Heart left ventricle (tissue), 16 donors: ENCODE data around the gene CTNND2. TPM values are rescaled to one million over a fixed set of nuclear protein-coding genes. Genes with fewer than 3 reads are reported as not detected.

Experiments
- ATAC-seq, 4 donors: fragments of 200-7000 bp; cut with Tn5 transposase; one replicate each; pipeline ENCODE4 v1.9.1; 2020 to 2022; ENCODE audit warnings: moderate library complexity in 4 of 4, mild to moderate bottlenecking in 3 of 4, moderate number of reproducible peaks in 1 of 4
- DNase-seq, 5 donors: peaks; one replicate each; pipeline ENCODE4 v3.0.0-alpha.2; 2020
- H3K27ac ChIP-seq, 12 donors: fragments of 200-600 bp; sonication (generic) in 4 of 12; one replicate each; pipeline versions ENCODE4 v1.5.0 to v1.8.0; 2016 to 2022; ENCODE audit warnings: mild to moderate bottlenecking in 2 of 12
- H3K27me3 ChIP-seq, 9 donors: fragments of 200-600 bp; sonication (generic) in 2 of 9; one replicate each; pipeline versions ENCODE4 v1.5.1 to v1.8.0; 2016 to 2022; ENCODE audit warnings: mild to moderate bottlenecking in 3 of 9
- H3K36me3 ChIP-seq, 9 donors: fragments of 200-600 bp; sonication (generic) in 2 of 9; one replicate each; pipeline versions ENCODE4 v1.5.0 to v1.8.0; 2018 to 2022; ENCODE audit warnings: mild to moderate bottlenecking in 2 of 9
- H3K4me1 ChIP-seq, 12 donors: fragments of 200-600 bp; sonication (generic) in 4 of 12; one replicate each; pipeline versions ENCODE4 v1.5.0 to v1.8.0; 2016 to 2022; ENCODE audit warnings: mild to moderate bottlenecking in 3 of 12
- H3K4me3 ChIP-seq, 12 donors: fragments of 200-600 bp; sonication (generic) in 4 of 12; one replicate each; pipeline versions ENCODE4 v1.5.0 to v1.8.0; 2017 to 2022; ENCODE audit warnings: mild to moderate bottlenecking in 9 of 12, moderate library complexity in 4 of 12
- H3K9me3 ChIP-seq, 12 donors: fragments of 200-600 bp; sonication (generic) in 4 of 12; one replicate each; pipeline versions ENCODE4 v1.5.0 to v1.8.0; 2016 to 2022; ENCODE audit warnings: mild to moderate bottlenecking in 1 of 12
- CTCF ChIP-seq, 12 donors: fragments of 200-600 bp; sonication (generic) in 4 of 12; IDR thresholded peaks; one replicate each; pipeline versions ENCODE4 v1.5.0 to v1.8.0; 2018 to 2022; ENCODE audit warnings: antibody characterized with exemption in 12 of 12, mild to moderate bottlenecking in 5 of 12
- POLR2A ChIP-seq, 2 donors: fragments of 450-650 bp; IDR thresholded peaks; one replicate each; pipeline ENCODE4 v1.6.1; 2017; ENCODE audit warnings: antibody characterized with exemption in 2 of 2, mild to moderate bottlenecking in 2 of 2, moderate library complexity in 2 of 2
- WGBS, 4 donors: extraction: QIAGEN DNeasy Blood & Tissue Kit in 2 of 4; methylation state at CpG; one replicate each; pipeline versions ENCODE4 v1.1.5 to v1.1.7; 2013 to 2018; 5-methylcytosine and 5-hydroxymethylcytosine counted together
- intact Hi-C, 10 donors: fragments of 100-400 bp; cut with DNase I; formaldehyde crosslinking; loops; one replicate each; pipeline versions ENCODE4 v1.11.1 to v1.14.2; 2022
- polyA plus RNA-seq, 2 donors: library from polyadenylated mRNA; stranded (reverse); fragments of 200-250 nt; gene quantifications; one replicate each; pipeline ENCODE4 v1.2.3, GENCODE V29; 2013
- total RNA-seq, 9 donors: library from RNA; depleted of rRNA in 2 of 9; stranded (reverse); fragments of >200 nt in 2 of 9; fragmentation: NEBNext Ultra II Directional in 3 of 9; extraction: Animal tissue kit (Norgen Biotek cat#: 25700) in 3 of 9; gene quantifications; one replicate each; pipeline versions ENCODE4 v1.1.0 to v1.2.4, GENCODE V29; 2016 to 2023
- donor health status: ischemic (EF 13 %, LVEDD 7.1; RV severe dilation, severe dysfunction).
- donor health status: healthy with polysubstance abuse.
- donor health status: DM: no; HTN: yes; CAD: no.
- donor health status: DM: no; HTN: no; CAD: no.
- donor health status: ischemic (EF 25% LVEDD 6.9; RV normal size, moderate dysfunction).
- donor health status: ischemic (EF 25% LVEDD 5.7; RV mildly dilated, moderate dysfunction).
- donor health status: healthy.
- donor health status: DM: yes; HTN: yes; CAD: no.
- donor health status: ischemic (EF 35%, LVEDD 5.7; RV mildly dilated, moderate dysfunction).
- donor health status: nonischemic (EF 11% LVEDD 7.7; RV severe dilation, severe dysfunction).
- donor health status: DM: yes; HTN: yes; CAD: no.
- donor health status: PGD.
- donor health status: ischemic (EF 29% LVEDD 5.4; RV normal size, mild dysfunction).
- donor health status: nonischemic (EF 23%, LVEDD 6.1; RV moderate dilation, normal function).

Gene CTNND2
- total and polyA plus RNA-seq, 11 donors: 4.0 to 36.8 (median 20.2) TPM

- no peaks in the 10 kb centered on the region for H3K36me3 ChIP-seq
- peaks cover 0 to 11% (median 0%) of the 10 kb centered on the region in 9 donors for H3K27me3 ChIP-seq
- no peak overlapping the region for H3K4me3 ChIP-seq
- TF ChIP-seq POLR2A (IDR thresholded peaks at IDR 0.05): no peak
- no peak for TF ChIP-seq CTCF (IDR thresholded peaks at IDR 0.05)
- H3K4me1 ChIP-seq: peaks cover 0 to 22% (median 3%) of the 10 kb centered on the region in 12 donors
- no peak for DNase-seq
- H3K27ac ChIP-seq: no peak overlapping the region
- ATAC-seq: no peak
- no peaks in the 10 kb centered on the region for H3K9me3 ChIP-seq
- 58 to 68% (median 63%) methylated on average over 10 of the region's 10 CpGs for WGBS, 4 donors
- intact Hi-C loops: loop anchor here in 4 of 10 donors (10.0 kb wide), 3 partner anchors 201 to 289 kb away; no protein-coding TSS in a partner anchor
These were observed 920.1 kb downstream of the CTNND2 start for GRCh38 chr5:10984021-10984715.

- WGBS, 4 donors: 77 to 86% (median 79%) methylated on average over 3 of the region's 3 CpGs
- no peak overlapping the region for H3K27ac ChIP-seq
- H3K36me3 ChIP-seq: no peaks in the 10 kb centered on the region
- H3K9me3 ChIP-seq: no peaks in the 10 kb centered on the region
- no peak for TF ChIP-seq POLR2A (IDR thresholded peaks at IDR 0.05)
- no peak for TF ChIP-seq CTCF (IDR thresholded peaks at IDR 0.05)
- H3K27me3 ChIP-seq: peaks cover 0 to 11% (median 0%) of the 10 kb centered on the region in 9 donors
- DNase-seq (no peak), ATAC-seq (no peak)
- H3K4me3 ChIP-seq: no peak overlapping the region
- intact Hi-C loops: loop anchor here in 4 of 10 donors (10.0 kb wide), 3 partner anchors 202 to 288 kb away; no protein-coding TSS in a partner anchor
- peaks cover 0 to 9% (median 0%) of the 10 kb centered on the region in 12 donors for H3K4me1 ChIP-seq
These were observed 921.6 kb downstream of the CTNND2 start for GRCh38 chr5:10982626-10983025.

GRCh38 chr5:10981932-10982331 is 922.3 kb downstream of the CTNND2 start:
- Histone ChIP-seq H3K4me3 (no peak overlapping the region), H3K27me3 (peaks cover 0 to 8% (median 0%) of the 10 kb centered on the region in 9 donors), H3K9me3 (no peaks in the 10 kb centered on the region), H3K4me1 (peaks cover 0 to 5% (median 0%) of the 10 kb centered on the region in 12 donors), H3K36me3 (no peaks in the 10 kb centered on the region), H3K27ac (no peak overlapping the region)
- intact Hi-C loops: loop anchor here in 4 of 10 donors (10.0 kb wide), 3 partner anchors 203 to 287 kb away; no protein-coding TSS in a partner anchor
- no peak for ATAC-seq
- no peak for TF ChIP-seq POLR2A (IDR thresholded peaks at IDR 0.05)
- no peak for TF ChIP-seq CTCF (IDR thresholded peaks at IDR 0.05)
- WGBS, 4 donors: 68 to 78% (median 70%) methylated on average over 3 of the region's 3 CpGs
- DNase-seq: no peak

- H3K4me1 ChIP-seq: no peaks in the 10 kb centered on the region
- no peaks in the 10 kb centered on the region for H3K27me3 ChIP-seq
- H3K27ac ChIP-seq: no peak overlapping the region
- WGBS, 4 donors: 47 to 59% (median 56%) methylated on average over 5 of the region's 5 CpGs
- intact Hi-C loops: no loop called here
- no peak for ATAC-seq
- no peak overlapping the region for H3K4me3 ChIP-seq
- H3K9me3 ChIP-seq: no peaks in the 10 kb centered on the region
- TF ChIP-seq POLR2A (IDR thresholded peaks at IDR 0.05) (no peak), CTCF (IDR thresholded peaks at IDR 0.05) (no peak)
- no peak for DNase-seq
- H3K36me3 ChIP-seq: no peaks in the 10 kb centered on the region
These were observed 927.2 kb downstream of the CTNND2 start for GRCh38 chr5:10977011-10977410.
